Upper lobe of left lung (tissue), 4 donors: ENCODE results near the gene LHX3.

Experiments
- EP300 ChIP-seq, 4 donors: sonication (generic); formaldehyde crosslinking; IDR thresholded peaks; one replicate each; pipeline ENCODE4 v1.5.1; 2017; ENCODE audit warnings: antibody characterized with exemption in 4 of 4, control low read depth in 2 of 4
- POLR2A ChIP-seq, 4 donors: fragments of 450-650 bp; IDR thresholded peaks; one replicate each; pipeline ENCODE4 v1.5.1; 2016 to 2017; ENCODE audit warnings: antibody characterized with exemption in 4 of 4, mild to moderate bottlenecking in 2 of 4
- POLR2AphosphoS5 ChIP-seq, 2 donors: sonication (generic); formaldehyde crosslinking; IDR thresholded peaks; one replicate each; pipeline ENCODE4 v1.5.1; 2017; ENCODE audit warnings: antibody characterized with exemption in 2 of 2
- TF ChIP-seq, protein P1 (sequence below), 6 experiments: fragments of 450-650 bp in 4 of 6; fragments of 200-600 bp in 2 of 6; sonication (generic) in 2 of 6; IDR thresholded peaks; one replicate each; pipeline ENCODE4 v1.5.1; 2016 to 2019; ENCODE audit warnings: antibody characterized with exemption in 6 of 6

DNA sequence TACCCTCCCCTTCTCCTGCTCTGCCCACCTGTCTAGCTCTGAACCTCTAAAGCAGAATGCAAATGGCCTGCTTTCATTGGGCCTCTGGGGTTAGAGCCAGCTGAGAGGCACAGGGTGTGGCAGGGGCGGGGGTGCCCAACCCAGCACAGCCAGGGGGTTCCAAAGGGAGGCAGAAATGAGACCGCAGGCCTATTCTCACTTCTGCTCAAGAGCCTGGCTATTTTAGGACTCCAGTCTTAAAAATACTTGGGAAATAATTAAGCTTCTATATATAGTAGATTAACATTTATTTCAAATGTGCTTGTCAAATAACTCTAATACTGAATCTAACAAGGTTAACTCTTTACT is 35.0 kb upstream of the LHX3 start:
- TF ChIP-seq, protein P1, sequence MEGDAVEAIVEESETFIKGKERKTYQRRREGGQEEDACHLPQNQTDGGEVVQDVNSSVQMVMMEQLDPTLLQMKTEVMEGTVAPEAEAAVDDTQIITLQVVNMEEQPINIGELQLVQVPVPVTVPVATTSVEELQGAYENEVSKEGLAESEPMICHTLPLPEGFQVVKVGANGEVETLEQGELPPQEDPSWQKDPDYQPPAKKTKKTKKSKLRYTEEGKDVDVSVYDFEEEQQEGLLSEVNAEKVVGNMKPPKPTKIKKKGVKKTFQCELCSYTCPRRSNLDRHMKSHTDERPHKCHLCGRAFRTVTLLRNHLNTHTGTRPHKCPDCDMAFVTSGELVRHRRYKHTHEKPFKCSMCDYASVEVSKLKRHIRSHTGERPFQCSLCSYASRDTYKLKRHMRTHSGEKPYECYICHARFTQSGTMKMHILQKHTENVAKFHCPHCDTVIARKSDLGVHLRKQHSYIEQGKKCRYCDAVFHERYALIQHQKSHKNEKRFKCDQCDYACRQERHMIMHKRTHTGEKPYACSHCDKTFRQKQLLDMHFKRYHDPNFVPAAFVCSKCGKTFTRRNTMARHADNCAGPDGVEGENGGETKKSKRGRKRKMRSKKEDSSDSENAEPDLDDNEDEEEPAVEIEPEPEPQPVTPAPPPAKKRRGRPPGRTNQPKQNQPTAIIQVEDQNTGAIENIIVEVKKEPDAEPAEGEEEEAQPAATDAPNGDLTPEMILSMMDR (IDR thresholded peaks at IDR 0.05): no peak
- TF ChIP-seq POLR2AphosphoS5 (IDR thresholded peaks at IDR 0.05) (no peak), POLR2A (IDR thresholded peaks at IDR 0.05) (no peak), EP300 (IDR thresholded peaks at IDR 0.05) (no peak)
